Measurements from ENCODE around the gene SUGP1. TPM values are rescaled to one million over a fixed set of nuclear protein-coding genes. Genes with fewer than 3 reads are reported as not detected.

The SUGP1 gene
- polyA plus RNA-seq, 1 experiment, result 25.2 TPM

GRCh38 chr19:19304186-19304965 lies 15.9 kb downstream of the SUGP1 start:
- DNase-seq (ENCODE audit: low read depth, low spot score), result no peak
- Histone ChIP-seq H3K27me3 (ENCODE audit: control insufficient read depth, insufficient read depth, low read length) (no peaks in the 10 kb centered on the region), H3K4me3 (ENCODE audit: low read depth, low read length) (no peak overlapping the region), H3K9me3 (ENCODE audit: control insufficient read depth, insufficient read depth, low read length) (no peaks in the 10 kb centered on the region), H3K27ac (ENCODE audit: low read depth, low read length) (no peak overlapping the region)
- no peak for TF ChIP-seq CTCF (IDR thresholded peaks at IDR 0.05; ENCODE audit: low read depth, low read length)
- POLR2A ChIA-PET, result no interaction called here
- CTCF ChIA-PET, result interaction anchor here (1.1 kb wide), 1 partner anchor 11 kb away, joined by 3 read pairs; no protein-coding TSS in a partner anchor

- Histone ChIP-seq H3K4me3 (ENCODE audit: low read depth, low read length) (no peak overlapping the region), H3K27ac (ENCODE audit: low read depth, low read length) (no peak overlapping the region), H3K27me3 (ENCODE audit: control insufficient read depth, insufficient read depth, low read length) (no peaks in the 10 kb centered on the region), H3K9me3 (ENCODE audit: control insufficient read depth, insufficient read depth, low read length) (no peaks in the 10 kb centered on the region)
- TF ChIP-seq CTCF (IDR thresholded peaks at IDR 0.05; ENCODE audit: low read depth, low read length), result no peak
- CTCF ChIA-PET, result no interaction called here
- DNase-seq (ENCODE audit: low read depth, low spot score), result no peak
- POLR2A ChIA-PET, result no interaction called here
Observed at GRCh38 chr19:19303411-19303810, 16.9 kb downstream of the SUGP1 start.

GRCh38 chr19:19300613-19301012 lies 19.7 kb downstream of the SUGP1 start:
- Histone ChIP-seq H3K27ac (ENCODE audit: low read depth, low read length) (no peak overlapping the region), H3K4me3 (ENCODE audit: low read depth, low read length) (no peak overlapping the region), H3K27me3 (ENCODE audit: control insufficient read depth, insufficient read depth, low read length) (no peaks in the 10 kb centered on the region), H3K9me3 (ENCODE audit: control insufficient read depth, insufficient read depth, low read length) (no peaks in the 10 kb centered on the region)
- POLR2A ChIA-PET, result no interaction called here
- CTCF ChIA-PET, result no interaction called here
- TF ChIP-seq CTCF (IDR thresholded peaks at IDR 0.05; ENCODE audit: low read depth, low read length), result no peak
- DNase-seq (ENCODE audit: low read depth, low spot score), result no peak

GRCh38 chr19:19297759-19298158 lies 22.6 kb downstream of the SUGP1 start:
- no peak for TF ChIP-seq CTCF (IDR thresholded peaks at IDR 0.05; ENCODE audit: low read depth, low read length)
- no peak overlapping the region for H3K4me3 ChIP-seq (ENCODE audit: low read depth, low read length)
- ChIA-PET POLR2A (interaction anchor here (0.6 kb wide), 1 partner anchor 19 kb away, joined by 4 read pairs; no protein-coding TSS in a partner anchor), CTCF (no interaction called here)
- no peak for DNase-seq (ENCODE audit: low read depth, low spot score)
- H3K27me3 ChIP-seq (ENCODE audit: control insufficient read depth, insufficient read depth, low read length), result no peaks in the 10 kb centered on the region
- H3K9me3 ChIP-seq (ENCODE audit: control insufficient read depth, insufficient read depth, low read length), result peaks cover 7% of the 10 kb centered on the region; the same call in 1 of the 2 replicates
- no peak overlapping the region for H3K27ac ChIP-seq (ENCODE audit: low read depth, low read length)

GRCh38 chr19:19296953-19297689 lies 23.2 kb downstream of the SUGP1 start:
- no peak for DNase-seq (ENCODE audit: low read depth, low spot score)
- H3K9me3 ChIP-seq (ENCODE audit: control insufficient read depth, insufficient read depth, low read length), result peaks cover 7% of the 10 kb centered on the region; the same call in 1 of the 2 replicates
- TF ChIP-seq CTCF (IDR thresholded peaks at IDR 0.05; ENCODE audit: low read depth, low read length), result no peak
- no peak overlapping the region for H3K4me3 ChIP-seq (ENCODE audit: low read depth, low read length)
- no peaks in the 10 kb centered on the region for H3K27me3 ChIP-seq (ENCODE audit: control insufficient read depth, insufficient read depth, low read length)
- ChIA-PET CTCF (no interaction called here), POLR2A (no interaction called here)
- no peak overlapping the region for H3K27ac ChIP-seq (ENCODE audit: low read depth, low read length)

Data from AG04450 (cell line).